ENCODE data around the gene HERC6.
A peak's percentile ranks its signal among the peaks of the same experiment; 100 is the strongest.
"Not testable (repeated sequence)": the region's sequence is repeated elsewhere in the genome, so short reads cannot be mapped to it uniquely, and the experiment has no call there.

Gene HERC6

GRCh38 chr4:88415982-88416381 is 37.3 kb downstream of the HERC6 start:
- Mint-ChIP-seq H3K36me3 (ENCODE audit: low read depth) (peaks cover 53% of the 10 kb centered on the region), H3K27me3 (no peaks in the 10 kb centered on the region), H3K27ac (no peak overlapping the region), H3K9me3 (no peaks in the 10 kb centered on the region), H3K4me3 (no peak overlapping the region), H3K4me1 (ENCODE audit: low read depth) (peaks cover 11% of the 10 kb centered on the region)
- no peak for DNase-seq

- H3K4me3 Mint-ChIP-seq = no peak overlapping the region
- no peaks in the 10 kb centered on the region for H3K9me3 Mint-ChIP-seq
- H3K4me1 Mint-ChIP-seq (ENCODE audit: low read depth) = no peaks in the 10 kb centered on the region
- no peaks in the 10 kb centered on the region for H3K27me3 Mint-ChIP-seq
- H3K36me3 Mint-ChIP-seq (ENCODE audit: low read depth) = peaks cover 44% of the 10 kb centered on the region
- no peak for DNase-seq
- H3K27ac Mint-ChIP-seq = no peak overlapping the region
Observed at GRCh38 chr4:88418411-88418810, 39.8 kb downstream of the HERC6 start.

- H3K4me1 Mint-ChIP-seq (ENCODE audit: low read depth) = no peaks in the 10 kb centered on the region
Observed at GRCh38 chr4:88419874-88420273, 41.2 kb downstream of the HERC6 start.

DNA sequence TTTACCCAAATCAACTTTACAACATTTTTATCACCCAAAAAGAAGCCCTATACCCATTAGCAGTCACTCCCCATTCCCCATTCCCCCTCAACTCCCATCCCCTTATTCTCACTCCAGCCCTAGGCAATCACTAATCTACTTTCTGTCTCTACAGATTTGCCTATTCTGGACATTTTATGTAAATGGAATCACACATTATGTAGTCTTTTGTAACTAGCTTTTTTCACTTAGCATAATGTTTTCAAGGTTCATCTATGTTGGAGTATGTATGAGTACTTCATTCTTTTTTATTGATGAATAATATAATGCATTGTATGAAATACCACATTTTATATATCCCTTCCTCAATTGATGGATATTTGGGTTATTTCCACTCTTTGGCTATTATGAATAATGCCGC is 42.2 kb downstream of the HERC6 start:
- Mint-ChIP-seq H3K36me3 (ENCODE audit: low read depth) (peaks cover 34% of the 10 kb centered on the region), H3K27ac (no peak overlapping the region), H3K27me3 (no peaks in the 10 kb centered on the region), H3K4me3 (no peak overlapping the region), H3K9me3 (no peaks in the 10 kb centered on the region), H3K4me1 (ENCODE audit: low read depth) (no peaks in the 10 kb centered on the region)
- DNase-seq = no peak

More at GRCh38 chr4:88419874-88420273, 41.2 kb downstream of the HERC6 start:
- no peak for DNase-seq
- Mint-ChIP-seq H3K9me3 (no peaks in the 10 kb centered on the region), H3K27me3 (no peaks in the 10 kb centered on the region), H3K27ac (no peak overlapping the region), H3K4me3 (no peak overlapping the region), H3K36me3 (ENCODE audit: low read depth) (peaks cover 38% of the 10 kb centered on the region)

DNA sequence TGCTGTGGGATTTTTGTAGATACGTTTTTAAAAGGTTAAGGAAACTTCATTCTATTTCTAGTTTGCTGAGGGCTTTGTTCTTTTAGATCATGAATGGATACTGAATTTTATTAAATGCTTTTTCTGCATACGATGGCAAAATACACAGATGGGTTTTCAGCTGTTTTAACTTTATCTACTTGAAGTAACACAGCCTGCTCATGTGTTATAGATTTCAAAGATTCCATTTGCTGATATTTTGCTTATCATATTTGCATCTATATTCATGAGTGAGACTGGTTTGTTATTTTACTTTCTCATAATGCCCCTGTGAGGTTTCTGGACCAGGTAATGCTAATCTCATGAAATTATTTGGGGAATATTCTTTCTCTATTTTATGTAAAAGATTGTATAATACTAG is 43.8 kb downstream of the HERC6 start:
- Mint-ChIP-seq H3K4me3 (no peak overlapping the region), H3K27me3 (no peaks in the 10 kb centered on the region), H3K9me3 (no peaks in the 10 kb centered on the region), H3K4me1 (ENCODE audit: low read depth) (no peaks in the 10 kb centered on the region), H3K36me3 (ENCODE audit: low read depth) (peaks cover 30% of the 10 kb centered on the region), H3K27ac (no peak overlapping the region)
- no peak for DNase-seq

- DNase-seq = no peak
Observed at GRCh38 chr4:88429401-88429800, 50.7 kb downstream of the HERC6 start.

DNA sequence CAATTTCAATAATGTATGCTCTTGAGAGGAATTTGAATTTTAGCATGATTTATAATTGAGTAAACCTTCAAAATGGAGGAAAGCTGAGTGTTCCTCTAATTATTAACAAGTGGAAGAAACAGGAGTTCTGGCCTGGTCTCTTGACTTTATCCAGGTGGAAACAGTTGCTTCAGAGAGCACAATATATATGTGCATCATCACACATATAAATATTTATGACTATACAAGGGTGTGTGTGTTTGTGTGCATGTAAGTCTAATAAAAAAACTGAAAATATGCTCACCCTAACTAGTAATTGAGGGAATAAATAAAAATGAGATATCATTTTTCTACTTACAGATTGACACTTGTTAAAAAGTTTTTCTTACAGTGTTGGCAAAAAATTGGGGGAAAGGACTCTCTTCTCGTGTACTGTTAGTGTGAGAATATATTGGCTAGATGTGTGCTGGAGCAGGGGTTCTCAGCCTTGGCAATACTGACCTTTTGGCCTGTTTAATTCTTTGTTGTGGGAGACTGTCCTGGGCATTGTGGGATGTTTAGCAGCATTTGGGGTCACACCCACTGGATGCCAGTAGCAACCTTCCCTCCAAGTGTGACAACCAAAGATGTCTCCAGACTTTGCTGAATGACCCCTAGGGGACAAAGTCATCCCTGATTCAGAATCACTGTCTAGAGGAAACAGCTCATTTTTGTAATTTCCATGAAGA is 57.5 kb downstream of the HERC6 start:
- no peaks in the 10 kb centered on the region for H3K4me1 Mint-ChIP-seq (ENCODE audit: low read depth)
- H3K9me3 Mint-ChIP-seq = peaks cover 3% of the 10 kb centered on the region
- no peak overlapping the region for H3K27ac Mint-ChIP-seq
- no peak overlapping the region for H3K4me3 Mint-ChIP-seq
- no peak for DNase-seq
- peaks cover 57% of the 10 kb centered on the region for H3K36me3 Mint-ChIP-seq (ENCODE audit: low read depth)
- H3K27me3 Mint-ChIP-seq = no peaks in the 10 kb centered on the region

More at GRCh38 chr4:88429401-88429800, 50.7 kb downstream of the HERC6 start:
- Mint-ChIP-seq H3K9me3 (peaks cover 3% of the 10 kb centered on the region), H3K4me1 (ENCODE audit: low read depth) (no peaks in the 10 kb centered on the region), H3K4me3 (no peak overlapping the region), H3K27ac (no peak overlapping the region), H3K27me3 (no peaks in the 10 kb centered on the region), H3K36me3 (ENCODE audit: low read depth) (peaks cover 58% of the 10 kb centered on the region)

GRCh38 chr4:88437873-88438272 is 59.2 kb downstream of the HERC6 start:
- H3K4me1 Mint-ChIP-seq (ENCODE audit: low read depth); H3K27me3 Mint-ChIP-seq; H3K4me3 Mint-ChIP-seq; DNase-seq; H3K9me3 Mint-ChIP-seq; H3K27ac Mint-ChIP-seq: not testable (repeated sequence)
- H3K36me3 Mint-ChIP-seq (ENCODE audit: low read depth) = peaks cover 56% of the 10 kb centered on the region

GRCh38 chr4:88439161-88439760 is 60.6 kb downstream of the HERC6 start:
- Mint-ChIP-seq H3K9me3 (no peaks in the 10 kb centered on the region), H3K4me1 (ENCODE audit: low read depth) (no peaks in the 10 kb centered on the region), H3K4me3 (no peak overlapping the region), H3K27me3 (no peaks in the 10 kb centered on the region), H3K27ac (no peak overlapping the region), H3K36me3 (ENCODE audit: low read depth) (peaks cover 50% of the 10 kb centered on the region)
- DNase-seq = no peak

- Mint-ChIP-seq H3K27me3 (no peaks in the 10 kb centered on the region), H3K4me1 (ENCODE audit: low read depth) (no peaks in the 10 kb centered on the region), H3K36me3 (ENCODE audit: low read depth) (peaks cover 43% of the 10 kb centered on the region), H3K4me3 (no peak overlapping the region), H3K9me3 (no peaks in the 10 kb centered on the region), H3K27ac (no peak overlapping the region)
- DNase-seq = no peak
Observed at GRCh38 chr4:88440146-88440545, 61.5 kb downstream of the HERC6 start.

DNA sequence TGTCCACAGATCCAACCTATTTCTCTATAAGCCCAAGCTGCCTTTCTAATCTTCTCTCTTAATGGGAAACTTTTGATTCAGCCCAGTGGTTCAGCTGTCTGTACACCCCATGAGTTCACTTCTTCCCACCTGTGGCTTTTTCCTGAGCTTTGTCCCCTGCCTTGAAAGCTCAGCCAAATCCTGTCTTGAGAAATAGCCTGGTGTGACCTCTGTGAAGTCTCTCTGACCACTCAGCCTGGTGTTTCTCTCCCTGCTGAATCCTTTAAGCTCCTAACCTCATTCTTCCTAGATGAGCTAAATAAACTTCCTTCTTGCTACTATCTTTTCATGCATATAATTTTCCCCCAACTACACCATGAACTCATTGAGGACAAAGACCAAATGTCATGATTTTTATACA is 63.0 kb downstream of the HERC6 start:
- H3K36me3 Mint-ChIP-seq (ENCODE audit: low read depth) = peaks cover 33% of the 10 kb centered on the region

GRCh38 chr4:88442689-88443191 is 64.1 kb downstream of the HERC6 start:
- Mint-ChIP-seq H3K36me3 (ENCODE audit: low read depth) (peaks cover 30% of the 10 kb centered on the region), H3K9me3 (no peaks in the 10 kb centered on the region), H3K4me3 (no peak overlapping the region), H3K27ac (peak overlapping the region; percentile 11), H3K27me3 (no peaks in the 10 kb centered on the region), H3K4me1 (ENCODE audit: low read depth) (no peaks in the 10 kb centered on the region)
- DNase-seq = no peak

More for the DNA sequence above, 63.0 kb downstream of the HERC6 start:
- Mint-ChIP-seq H3K27me3 (no peaks in the 10 kb centered on the region), H3K4me1 (ENCODE audit: low read depth) (no peaks in the 10 kb centered on the region), H3K27ac (no peak overlapping the region), H3K9me3 (no peaks in the 10 kb centered on the region), H3K4me3 (no peak overlapping the region)
- no peak for DNase-seq

DNA sequence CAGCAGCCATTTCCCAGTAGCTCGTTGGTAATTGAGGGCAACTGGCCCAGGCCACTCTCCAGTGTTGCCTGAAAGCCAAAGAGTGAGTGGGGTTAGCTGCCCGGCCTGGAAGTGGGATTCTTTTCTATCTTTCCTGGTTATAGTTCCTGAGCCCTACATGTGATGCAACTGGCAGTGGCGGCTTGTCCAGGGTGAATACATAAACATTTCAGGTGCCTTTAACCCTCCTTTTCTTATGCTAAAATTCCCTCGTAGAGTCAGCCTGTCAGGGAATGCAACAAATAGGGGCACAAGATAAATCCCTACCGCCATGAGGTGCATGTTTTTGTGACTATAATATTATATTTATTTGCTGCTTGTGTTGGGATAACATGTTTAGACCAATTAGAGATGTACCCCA is 64.8 kb downstream of the HERC6 start:
- Mint-ChIP-seq H3K4me3 (no peak overlapping the region), H3K27me3 (no peaks in the 10 kb centered on the region), H3K9me3 (no peaks in the 10 kb centered on the region), H3K36me3 (ENCODE audit: low read depth) (peaks cover 28% of the 10 kb centered on the region), H3K27ac (no peak overlapping the region), H3K4me1 (ENCODE audit: low read depth) (no peaks in the 10 kb centered on the region)
- no peak for DNase-seq

- H3K4me3 Mint-ChIP-seq = no peak overlapping the region
- H3K9me3 Mint-ChIP-seq = no peaks in the 10 kb centered on the region
- H3K27ac Mint-ChIP-seq = no peak overlapping the region
- DNase-seq = no peak
- peaks cover 17% of the 10 kb centered on the region for H3K36me3 Mint-ChIP-seq (ENCODE audit: low read depth)
- no peaks in the 10 kb centered on the region for H3K4me1 Mint-ChIP-seq (ENCODE audit: low read depth)
- H3K27me3 Mint-ChIP-seq = no peaks in the 10 kb centered on the region
Observed at GRCh38 chr4:88445252-88445651, 66.6 kb downstream of the HERC6 start.

DNA sequence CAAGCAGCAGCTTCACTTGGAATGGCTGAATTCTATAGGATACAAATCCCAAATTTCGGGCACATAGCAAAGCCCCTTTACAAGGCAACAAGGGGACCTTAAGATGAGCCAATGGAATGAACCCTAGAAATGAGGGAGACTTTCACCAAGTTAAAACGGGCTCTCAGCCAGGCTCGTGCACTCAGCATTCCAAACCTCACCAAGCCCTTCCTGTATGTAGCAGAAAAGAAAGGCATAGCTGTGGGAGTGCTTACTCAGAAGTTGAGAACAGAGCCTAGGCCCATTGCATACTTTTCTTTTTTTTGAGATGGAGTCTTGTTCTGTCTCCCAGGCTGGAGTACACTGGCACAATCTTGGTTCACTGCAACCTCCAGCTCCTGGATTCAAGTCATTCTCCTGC is 67.5 kb downstream of the HERC6 start:
- H3K36me3 Mint-ChIP-seq (ENCODE audit: low read depth) = peaks cover 16% of the 10 kb centered on the region
- no peaks in the 10 kb centered on the region for H3K9me3 Mint-ChIP-seq
- H3K4me3 Mint-ChIP-seq = no peak overlapping the region
- no peak overlapping the region for H3K27ac Mint-ChIP-seq
- H3K4me1 Mint-ChIP-seq (ENCODE audit: low read depth) = no peaks in the 10 kb centered on the region
- H3K27me3 Mint-ChIP-seq = no peaks in the 10 kb centered on the region
- DNase-seq = no peak

Measured in activated T-cell treated with anti-CD3 and anti-CD28 coated beads, Interleukin-2, amount 50 U/mL, for 24 hours (primary cell).